ENCODE measurements around the gene ATP2A1. TPM values are rescaled to one million over a fixed set of nuclear protein-coding genes. Genes with fewer than 3 reads are reported as not detected.

Gene ATP2A1
- total and polyA plus RNA-seq, 2 of the 13 experiments (the other 11 are each of a cell fraction or from before 2014, with no cell fraction given): 3.2 to 12.5 TPM

DNA sequence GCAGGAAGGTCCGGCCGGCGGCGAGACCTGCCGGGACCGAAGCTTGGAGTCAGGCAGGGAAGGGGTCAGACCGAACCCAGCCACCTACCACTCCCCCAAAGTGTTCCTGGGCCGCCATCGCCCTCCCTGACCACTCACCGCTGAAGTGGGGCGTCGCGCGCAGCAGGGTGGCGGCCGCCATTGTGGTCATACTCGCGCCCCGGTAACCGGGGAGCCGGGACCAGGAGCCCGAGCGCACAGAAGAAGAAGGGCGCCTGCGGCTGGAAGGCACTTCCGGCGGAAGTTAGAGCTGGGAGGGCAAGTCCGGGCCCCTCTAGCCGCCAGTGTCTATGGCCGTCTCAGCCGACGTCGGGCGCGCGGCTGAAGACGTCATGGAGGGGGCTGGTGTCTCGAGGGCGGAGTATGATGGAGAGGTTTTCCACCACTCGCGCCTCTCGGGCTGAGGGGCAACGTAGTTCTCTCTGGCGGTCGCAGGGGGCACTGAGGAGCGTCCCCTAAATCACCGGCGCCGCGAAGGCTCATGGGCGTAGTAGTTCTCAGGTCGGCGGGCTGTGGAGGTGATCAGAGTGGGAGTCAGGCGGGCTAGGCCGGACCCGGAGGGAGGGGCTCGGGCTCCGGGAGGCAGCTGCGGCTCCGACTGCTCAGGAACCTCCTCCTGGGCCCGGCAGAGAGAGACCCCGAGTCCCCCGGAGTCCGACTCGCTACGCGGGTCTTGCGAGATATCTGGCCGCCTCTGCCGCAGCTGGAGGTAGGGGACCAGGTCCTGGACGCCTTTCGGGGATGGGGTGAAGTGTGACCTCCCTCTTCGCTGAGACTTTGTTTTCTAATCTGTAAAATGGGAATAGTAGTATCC is 32.0 kb upstream of the ATP2A1 start, which contains the start of gene TUFM (continued):
- TF ChIP-seq, protein P1, sequence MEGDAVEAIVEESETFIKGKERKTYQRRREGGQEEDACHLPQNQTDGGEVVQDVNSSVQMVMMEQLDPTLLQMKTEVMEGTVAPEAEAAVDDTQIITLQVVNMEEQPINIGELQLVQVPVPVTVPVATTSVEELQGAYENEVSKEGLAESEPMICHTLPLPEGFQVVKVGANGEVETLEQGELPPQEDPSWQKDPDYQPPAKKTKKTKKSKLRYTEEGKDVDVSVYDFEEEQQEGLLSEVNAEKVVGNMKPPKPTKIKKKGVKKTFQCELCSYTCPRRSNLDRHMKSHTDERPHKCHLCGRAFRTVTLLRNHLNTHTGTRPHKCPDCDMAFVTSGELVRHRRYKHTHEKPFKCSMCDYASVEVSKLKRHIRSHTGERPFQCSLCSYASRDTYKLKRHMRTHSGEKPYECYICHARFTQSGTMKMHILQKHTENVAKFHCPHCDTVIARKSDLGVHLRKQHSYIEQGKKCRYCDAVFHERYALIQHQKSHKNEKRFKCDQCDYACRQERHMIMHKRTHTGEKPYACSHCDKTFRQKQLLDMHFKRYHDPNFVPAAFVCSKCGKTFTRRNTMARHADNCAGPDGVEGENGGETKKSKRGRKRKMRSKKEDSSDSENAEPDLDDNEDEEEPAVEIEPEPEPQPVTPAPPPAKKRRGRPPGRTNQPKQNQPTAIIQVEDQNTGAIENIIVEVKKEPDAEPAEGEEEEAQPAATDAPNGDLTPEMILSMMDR (CRISPR knock-in tag; IDR thresholded peaks at IDR 0.05): peak; percentile 98
- TF ChIP-seq HMG20B (CRISPR knock-in tag; conservative IDR thresholded peaks at IDR 0.05): peak; percentile 38; the same call in 1 of the 2 replicates
- TF ChIP-seq, protein P2, sequence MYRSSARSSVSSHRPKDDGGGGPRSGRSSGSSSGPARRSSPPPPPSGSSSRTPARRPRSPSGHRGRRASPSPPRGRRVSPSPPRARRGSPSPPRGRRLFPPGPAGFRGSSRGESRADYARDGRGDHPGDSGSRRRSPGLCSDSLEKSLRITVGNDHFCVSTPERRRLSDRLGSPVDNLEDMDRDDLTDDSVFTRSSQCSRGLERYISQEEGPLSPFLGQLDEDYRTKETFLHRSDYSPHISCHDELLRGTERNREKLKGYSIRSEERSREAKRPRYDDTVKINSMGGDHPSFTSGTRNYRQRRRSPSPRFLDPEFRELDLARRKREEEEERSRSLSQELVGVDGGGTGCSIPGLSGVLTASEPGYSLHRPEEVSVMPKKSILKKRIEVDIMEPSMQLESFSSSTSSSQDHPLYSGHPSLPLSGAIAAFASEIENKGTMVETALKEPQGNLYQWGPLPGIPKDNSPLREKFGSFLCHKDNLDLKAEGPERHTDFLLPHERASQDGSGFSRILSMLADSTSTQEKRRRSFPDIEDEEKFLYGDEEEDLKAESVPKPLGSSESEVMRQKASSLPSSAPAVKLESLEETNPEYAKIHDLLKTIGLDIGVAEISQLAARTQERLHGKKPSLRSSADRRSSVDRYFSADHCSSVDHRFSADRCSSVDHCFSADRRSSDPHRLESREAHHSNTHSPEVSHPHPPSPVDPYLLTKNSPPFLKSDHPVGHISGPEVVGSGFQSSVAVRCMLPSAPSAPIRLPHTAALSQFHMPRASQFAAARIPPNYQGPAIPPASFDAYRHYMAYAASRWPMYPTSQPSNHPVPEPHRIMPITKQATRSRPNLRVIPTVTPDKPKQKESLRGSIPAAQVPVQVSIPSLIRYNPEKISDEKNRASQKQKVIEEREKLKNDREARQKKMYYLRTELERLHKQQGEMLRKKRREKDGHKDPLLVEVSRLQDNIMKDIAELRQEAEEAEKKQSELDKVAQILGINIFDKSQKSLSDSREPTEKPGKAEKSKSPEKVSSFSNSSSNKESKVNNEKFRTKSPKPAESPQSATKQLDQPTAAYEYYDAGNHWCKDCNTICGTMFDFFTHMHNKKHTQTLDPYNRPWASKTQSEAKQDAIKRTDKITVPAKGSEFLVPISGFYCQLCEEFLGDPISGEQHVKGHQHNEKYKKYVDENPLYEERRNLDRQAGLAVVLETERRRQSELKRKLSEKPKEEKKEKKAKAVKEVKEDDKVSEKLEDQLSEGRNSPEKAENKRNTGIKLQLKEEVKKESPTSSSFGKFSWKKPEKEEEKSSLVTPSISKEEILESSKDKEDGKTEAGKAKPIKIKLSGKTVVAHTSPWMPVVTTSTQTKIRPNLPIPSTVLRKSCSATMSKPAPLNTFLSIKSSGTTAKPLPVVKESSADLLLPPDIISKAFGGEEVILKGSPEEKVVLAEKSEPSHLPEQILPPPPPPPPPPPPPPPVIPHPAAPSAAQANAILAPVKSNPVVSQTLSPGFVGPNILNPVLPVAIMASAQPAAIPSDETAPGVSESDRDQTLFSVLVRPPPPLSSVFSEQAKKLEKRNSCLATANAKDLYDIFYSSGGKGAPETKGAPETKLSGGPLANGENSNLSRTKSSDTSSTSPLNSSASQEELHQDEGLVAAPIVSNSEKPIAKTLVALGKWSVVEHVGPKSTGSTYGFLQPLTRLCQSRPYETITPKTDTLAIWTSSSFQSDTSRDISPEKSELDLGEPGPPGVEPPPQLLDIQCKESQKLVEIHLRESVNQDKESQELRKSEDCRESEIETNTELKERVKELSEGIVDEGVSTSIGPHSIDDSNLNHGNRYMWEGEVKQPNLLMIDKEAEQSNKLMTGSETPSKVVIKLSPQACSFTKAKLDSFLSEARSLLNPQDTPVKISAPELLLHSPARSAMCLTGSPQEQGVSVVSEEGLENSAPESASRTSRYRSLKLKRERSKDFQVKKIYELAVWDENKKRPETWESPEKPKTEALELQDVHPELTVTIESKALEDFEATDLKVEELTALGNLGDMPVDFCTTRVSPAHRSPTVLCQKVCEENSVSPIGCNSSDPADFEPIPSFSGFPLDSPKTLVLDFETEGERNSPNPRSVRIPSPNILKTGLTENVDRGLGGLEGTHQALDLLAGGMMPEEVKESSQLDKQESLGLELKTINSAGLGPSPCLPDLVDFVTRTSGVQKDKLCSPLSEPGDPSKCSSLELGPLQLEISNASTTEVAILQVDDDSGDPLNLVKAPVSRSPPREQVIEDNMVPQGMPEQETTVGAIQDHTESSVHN (CRISPR knock-in tag; IDR thresholded peaks at IDR 0.05): no peak
- TF ChIP-seq, protein P3, sequence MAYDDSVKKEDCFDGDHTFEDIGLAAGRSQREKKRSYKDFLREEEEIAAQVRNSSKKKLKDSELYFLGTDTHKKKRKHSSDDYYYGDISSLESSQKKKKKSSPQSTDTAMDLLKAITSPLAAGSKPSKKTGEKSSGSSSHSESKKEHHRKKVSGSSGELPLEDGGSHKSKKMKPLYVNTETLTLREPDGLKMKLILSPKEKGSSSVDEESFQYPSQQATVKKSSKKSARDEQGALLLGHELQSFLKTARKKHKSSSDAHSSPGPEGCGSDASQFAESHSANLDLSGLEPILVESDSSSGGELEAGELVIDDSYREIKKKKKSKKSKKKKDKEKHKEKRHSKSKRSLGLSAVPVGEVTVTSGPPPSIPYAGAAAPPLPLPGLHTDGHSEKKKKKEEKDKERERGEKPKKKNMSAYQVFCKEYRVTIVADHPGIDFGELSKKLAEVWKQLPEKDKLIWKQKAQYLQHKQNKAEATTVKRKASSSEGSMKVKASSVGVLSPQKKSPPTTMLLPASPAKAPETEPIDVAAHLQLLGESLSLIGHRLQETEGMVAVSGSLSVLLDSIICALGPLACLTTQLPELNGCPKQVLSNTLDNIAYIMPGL (CRISPR knock-in tag; IDR thresholded peaks at IDR 0.05; ENCODE audit: borderline replicate concordance in 1 of 2, low read depth in 1 of 2): peak; percentile 92 to 93
- TF ChIP-seq ZNF451 (CRISPR knock-in tag; IDR thresholded peaks at IDR 0.05): no peak; the same call in none of the 2 replicates
- TF ChIP-seq, protein P4, sequence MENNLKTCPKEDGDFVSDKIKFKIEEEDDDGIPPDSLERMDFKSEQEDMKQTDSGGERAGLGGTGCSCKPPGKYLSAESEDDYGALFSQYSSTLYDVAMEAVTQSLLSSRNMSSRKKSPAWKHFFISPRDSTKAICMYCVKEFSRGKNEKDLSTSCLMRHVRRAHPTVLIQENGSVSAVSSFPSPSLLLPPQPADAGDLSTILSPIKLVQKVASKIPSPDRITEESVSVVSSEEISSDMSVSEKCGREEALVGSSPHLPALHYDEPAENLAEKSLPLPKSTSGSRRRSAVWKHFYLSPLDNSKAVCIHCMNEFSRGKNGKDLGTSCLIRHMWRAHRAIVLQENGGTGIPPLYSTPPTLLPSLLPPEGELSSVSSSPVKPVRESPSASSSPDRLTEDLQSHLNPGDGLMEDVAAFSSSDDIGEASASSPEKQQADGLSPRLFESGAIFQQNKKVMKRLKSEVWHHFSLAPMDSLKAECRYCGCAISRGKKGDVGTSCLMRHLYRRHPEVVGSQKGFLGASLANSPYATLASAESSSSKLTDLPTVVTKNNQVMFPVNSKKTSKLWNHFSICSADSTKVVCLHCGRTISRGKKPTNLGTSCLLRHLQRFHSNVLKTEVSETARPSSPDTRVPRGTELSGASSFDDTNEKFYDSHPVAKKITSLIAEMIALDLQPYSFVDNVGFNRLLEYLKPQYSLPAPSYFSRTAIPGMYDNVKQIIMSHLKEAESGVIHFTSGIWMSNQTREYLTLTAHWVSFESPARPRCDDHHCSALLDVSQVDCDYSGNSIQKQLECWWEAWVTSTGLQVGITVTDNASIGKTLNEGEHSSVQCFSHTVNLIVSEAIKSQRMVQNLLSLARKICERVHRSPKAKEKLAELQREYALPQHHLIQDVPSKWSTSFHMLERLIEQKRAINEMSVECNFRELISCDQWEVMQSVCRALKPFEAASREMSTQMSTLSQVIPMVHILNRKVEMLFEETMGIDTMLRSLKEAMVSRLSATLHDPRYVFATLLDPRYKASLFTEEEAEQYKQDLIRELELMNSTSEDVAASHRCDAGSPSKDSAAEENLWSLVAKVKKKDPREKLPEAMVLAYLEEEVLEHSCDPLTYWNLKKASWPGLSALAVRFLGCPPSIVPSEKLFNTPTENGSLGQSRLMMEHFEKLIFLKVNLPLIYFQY (CRISPR knock-in tag; IDR thresholded peaks at IDR 0.05; ENCODE audit: borderline replicate concordance): peak; percentile 42; the same call in 1 of the 2 replicates
- TF ChIP-seq ZNF761 (CRISPR knock-in tag; conservative IDR thresholded peaks at IDR 0.05): no peak
- TF ChIP-seq ZNF639 (CRISPR knock-in tag; conservative IDR thresholded peaks at IDR 0.05): peak; percentile 100
- TF ChIP-seq NFIC (IDR thresholded peaks at IDR 0.05; ENCODE audit: low read length): no peak

All from HepG2 (cell line).